Activated T-cell treated with anti-CD3 and anti-CD28 coated beads, Interleukin-2, amount 50 U/mL, for 1 hour (primary cell): ENCODE results near the gene TEX22.

ENCODE experiments used
- DNase-seq: peaks from one replicate; pipeline ENCODE4 v3.0.0-alpha.2; 2020

TEX22 gene

DNA sequence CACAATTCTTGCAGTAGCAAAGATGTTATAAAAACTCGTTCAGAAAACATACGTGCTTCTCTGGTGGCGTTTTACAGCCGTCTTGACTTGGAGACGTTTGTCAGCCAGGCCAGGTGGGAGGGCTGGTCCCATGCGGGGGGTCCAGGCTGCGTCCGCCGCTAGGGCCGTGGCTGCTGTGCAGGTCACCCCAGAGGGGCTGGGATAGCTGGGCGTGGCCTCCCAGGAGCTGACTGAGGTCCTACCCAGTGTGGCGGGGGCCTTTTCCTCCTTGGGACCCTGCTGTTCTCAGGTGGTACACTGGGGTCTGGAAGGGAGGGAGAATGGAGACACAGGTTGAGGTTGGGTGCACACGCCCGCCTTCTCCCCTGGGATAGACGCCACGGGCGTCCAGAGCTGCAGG lies 46.5 kb downstream of the TEX22 start:
- no peak for DNase-seq

GRCh38 chr14:105445290-105445689 lies 47.0 kb downstream of the TEX22 start:
- no peak for DNase-seq

DNA sequence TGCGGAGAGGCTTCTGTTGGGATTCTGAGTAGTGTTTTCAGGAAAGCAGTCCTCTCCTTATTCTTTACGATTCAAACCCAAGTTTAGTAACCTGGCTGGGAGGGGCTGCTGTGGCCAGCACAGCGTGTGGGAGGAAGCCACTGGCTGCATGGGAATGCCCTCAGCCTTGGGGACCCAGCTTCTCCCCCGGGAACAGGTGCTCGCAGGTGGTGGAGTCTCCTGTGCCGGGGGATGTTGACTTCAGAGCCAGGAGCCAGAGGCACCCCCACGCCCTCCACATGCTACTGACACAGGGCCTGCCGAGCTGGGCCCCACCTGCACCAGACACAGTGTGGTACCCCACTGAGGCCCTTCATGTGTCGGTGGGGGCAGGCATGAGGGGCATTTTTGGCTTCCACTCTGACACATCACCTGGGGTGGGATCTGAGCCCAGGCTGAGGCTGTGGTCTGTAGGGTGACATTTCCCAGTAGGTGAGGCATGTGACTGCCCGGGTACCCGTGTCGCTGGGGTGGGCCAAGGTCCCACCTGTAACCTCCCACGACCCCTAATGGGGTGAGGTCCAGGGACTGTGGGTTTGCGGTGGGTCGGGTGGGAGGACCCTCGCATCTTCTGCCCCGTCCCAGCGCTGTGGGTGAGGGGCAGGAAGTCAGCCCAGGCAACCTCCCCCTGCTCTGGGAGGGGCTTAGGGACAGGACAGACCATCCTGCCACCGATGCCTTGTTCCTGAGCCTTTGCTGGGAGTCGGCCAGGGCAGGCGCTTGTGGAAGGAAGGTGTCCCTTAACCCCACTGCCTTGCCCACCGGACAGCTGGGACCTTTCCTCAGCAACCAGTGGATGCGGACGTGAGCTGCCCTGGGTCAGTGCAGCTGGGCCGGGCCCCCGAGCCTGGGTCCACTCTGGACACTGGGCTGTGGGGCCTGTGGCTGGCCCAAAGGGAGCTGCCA lies 47.8 kb downstream of the TEX22 start:
- DNase-seq, result no peak

DNA sequence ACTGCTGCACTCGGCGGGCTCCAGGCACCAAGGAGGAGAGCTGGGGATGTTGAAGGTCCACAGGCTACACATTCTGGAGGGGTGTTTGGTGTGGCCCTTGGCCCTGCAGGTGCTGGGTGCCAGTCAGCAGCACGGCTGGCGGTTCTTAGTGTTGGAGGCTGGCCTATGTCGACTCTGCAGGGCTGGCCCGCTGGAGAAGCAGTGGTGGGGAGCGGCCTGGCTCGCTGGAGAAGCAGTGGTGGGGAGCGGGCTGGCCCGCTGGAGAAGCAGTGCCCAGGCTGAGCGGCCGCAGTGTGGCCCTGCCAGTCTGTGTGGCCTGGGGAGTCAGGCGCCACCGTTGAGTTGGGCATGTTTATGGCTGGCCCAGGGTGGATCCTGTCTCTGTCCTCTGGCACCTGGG lies 48.6 kb downstream of the TEX22 start:
- no peak for DNase-seq

DNA sequence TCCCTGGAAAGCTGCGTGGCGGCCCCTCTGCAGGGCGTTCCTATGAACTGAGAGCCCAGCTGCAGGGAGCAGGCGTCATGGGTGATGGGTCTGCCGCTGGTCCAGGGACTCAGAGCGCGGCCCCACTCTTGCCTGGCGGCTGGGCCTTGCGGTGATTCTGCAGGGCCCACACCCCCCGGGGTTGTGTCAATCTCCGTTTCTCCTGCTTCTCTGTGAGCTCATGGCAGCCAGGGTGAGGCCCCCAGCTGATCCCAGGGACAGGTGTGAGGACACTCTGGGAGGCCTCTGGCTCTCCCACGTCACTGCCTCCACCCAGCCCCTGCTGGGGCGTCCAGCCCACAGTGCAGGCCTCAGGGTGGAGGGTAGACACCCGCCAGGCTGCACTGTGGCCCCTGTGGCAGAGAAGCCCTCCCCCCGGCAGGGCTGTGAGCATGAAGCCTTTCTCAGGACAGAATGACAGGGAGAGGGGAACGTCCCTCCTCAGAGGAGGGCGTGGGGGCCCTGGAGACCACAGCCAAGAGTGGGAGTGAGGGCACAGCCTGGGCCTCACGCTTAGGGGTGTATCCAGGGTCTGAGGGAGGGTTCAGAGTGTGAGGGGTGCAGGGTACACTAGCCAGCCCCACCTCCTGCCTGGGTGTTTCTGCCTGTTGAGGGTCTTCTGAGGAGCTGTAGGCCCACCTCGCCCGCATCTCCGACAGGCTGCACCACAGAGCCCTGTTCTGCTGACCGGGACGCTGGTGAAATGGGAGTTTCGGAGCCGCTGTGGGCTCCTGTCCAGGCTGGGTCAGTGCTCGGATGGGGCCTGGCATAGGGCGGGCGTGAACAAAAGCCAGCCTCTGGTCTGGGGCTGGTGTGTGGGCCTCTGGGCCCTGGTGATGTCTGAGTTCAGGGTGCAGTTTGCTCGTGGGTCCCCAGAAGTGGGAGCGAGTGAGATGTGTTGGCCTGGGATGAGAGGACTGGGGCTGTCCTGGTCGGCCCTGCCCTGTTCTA lies 49.6 kb downstream of the TEX22 start:
- no peak for DNase-seq

DNA sequence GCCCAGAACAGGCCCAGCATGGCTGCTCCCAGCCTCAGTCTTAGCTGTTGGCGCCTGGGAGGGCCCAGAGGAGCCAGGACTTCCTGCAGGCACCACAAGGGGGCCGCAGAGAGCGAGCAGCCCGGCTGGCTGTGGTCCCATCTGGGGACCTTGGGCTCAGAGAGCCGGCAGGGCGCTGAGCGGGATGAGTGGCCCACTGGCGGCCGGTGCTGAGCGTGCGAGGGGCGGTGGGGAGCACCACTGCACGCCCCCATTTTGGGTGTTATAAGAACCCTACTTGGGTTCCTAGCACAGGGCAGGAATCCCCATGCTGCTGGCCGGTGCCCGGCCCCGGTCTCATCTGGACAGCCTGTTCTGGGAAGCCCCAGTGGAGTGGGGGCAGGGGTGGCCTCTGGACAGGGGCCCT lies 50.4 kb downstream of the TEX22 start:
- peak; percentile 80 for DNase-seq

- DNase-seq, result no peak
Measured at GRCh38 chr14:105449276-105450122, 51.2 kb downstream of the TEX22 start.

DNA sequence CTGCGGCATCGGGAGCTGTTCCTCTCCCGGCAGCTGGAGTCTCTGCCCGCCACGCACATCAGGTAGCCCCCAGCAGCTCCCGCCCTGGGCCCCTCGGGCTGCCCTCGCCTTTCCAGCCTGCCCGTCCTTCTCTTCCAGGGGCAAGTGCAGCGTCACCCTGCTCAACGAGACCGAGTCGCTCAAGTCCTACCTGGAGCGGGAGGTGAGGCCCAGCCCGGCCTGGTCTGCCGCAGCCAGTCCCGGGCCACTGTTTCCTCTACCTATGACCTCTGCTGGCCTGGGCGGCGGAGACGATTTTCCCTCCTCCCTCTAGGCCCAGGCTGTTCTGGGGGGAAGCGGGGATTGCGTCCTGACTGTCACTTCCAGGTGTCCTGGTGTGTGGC lies 51.8 kb downstream of the TEX22 start:
- DNase-seq, result no peak

DNA sequence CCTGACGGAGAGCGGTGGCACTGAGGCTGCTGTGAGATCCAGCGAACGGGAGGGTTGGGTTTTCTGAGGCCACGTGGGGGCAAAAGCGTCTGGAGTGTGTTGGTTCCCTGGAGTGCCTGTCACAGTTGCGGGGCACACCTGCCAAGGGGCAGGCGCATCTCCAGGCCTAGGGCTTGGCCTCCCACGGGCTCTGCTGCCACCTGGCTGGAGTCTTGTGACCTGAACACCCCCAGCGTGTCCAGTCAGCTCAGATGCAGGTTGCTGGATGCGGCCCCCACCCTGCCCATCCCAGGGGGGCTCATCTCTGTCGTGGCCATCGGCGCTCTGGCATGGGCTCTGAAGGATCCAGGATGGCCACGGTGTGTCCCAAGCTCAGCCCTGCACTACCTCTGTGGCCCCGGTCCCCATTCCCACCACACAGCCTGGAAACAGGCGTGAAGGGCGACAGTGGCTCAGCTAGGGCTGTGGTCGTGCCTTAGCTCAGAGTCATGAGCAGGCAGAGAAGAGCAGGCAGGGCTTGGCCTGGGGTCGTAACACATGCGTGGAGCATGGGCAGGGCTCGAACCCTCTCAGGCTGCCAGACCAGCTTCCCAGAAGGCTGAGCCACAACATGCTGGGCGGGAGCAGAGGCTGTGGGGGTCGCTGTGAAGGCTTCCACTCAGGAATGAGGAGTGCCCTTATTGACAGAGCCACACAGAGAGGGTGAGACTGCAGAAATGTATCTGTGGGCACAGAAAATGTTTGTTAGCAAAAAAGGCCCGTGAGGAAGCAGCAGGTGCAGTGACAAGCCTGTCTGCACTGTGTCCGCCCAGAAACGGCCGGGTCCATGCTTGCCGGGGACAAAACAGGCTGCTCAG lies 52.8 kb downstream of the TEX22 start:
- no peak for DNase-seq

DNA sequence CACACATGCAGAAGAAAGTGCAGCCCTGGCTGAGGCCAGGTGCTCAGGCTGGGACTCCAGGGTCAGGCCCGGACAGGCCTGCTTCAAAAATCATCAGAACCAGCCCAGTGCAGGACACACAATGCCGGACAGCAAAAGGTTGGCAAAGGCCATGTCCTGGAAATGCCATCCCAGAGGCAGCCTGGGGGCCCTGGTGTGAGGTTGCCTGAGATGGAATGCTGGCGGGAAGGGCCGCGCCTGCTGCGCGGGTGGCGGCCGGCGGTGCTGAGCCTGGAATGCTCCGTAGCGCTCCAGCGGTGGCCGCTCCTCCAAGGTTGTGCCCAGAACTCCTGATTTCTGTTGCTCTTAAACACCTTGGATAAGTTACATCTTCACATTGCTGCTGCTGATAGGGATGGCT lies 54.6 kb downstream of the TEX22 start:
- no peak for DNase-seq

- DNase-seq, result no peak
Measured at GRCh38 chr14:105453847-105454246, 55.5 kb downstream of the TEX22 start.

DNA sequence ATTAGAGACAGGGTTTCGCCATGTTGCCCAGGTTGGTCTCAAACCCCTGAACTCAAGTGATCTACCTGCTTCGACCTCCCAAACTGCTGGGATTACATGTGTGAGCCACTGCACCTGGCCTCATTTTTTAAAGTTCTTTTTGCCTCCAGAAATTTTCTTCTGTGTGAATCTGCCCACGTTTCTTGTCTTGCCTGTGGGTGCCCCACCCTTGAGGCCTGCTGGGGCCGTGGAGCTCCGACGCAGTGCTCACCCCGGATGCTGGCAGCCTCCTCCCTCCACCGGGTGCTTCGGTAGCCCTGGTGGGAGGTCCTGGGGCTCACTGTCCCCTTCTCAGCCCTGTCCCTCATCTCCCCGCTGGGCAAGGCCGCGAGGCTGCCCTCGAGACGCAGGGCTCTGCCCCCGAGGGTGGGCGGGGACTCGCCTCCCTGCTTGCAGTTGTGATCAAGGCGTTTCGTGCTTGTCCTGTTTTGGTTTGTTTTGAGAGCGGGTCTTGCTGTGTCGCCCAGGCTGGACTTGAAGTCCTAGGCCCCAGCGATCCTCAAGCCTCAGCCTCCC lies 56.8 kb downstream of the TEX22 start:
- no peak for DNase-seq

DNA sequence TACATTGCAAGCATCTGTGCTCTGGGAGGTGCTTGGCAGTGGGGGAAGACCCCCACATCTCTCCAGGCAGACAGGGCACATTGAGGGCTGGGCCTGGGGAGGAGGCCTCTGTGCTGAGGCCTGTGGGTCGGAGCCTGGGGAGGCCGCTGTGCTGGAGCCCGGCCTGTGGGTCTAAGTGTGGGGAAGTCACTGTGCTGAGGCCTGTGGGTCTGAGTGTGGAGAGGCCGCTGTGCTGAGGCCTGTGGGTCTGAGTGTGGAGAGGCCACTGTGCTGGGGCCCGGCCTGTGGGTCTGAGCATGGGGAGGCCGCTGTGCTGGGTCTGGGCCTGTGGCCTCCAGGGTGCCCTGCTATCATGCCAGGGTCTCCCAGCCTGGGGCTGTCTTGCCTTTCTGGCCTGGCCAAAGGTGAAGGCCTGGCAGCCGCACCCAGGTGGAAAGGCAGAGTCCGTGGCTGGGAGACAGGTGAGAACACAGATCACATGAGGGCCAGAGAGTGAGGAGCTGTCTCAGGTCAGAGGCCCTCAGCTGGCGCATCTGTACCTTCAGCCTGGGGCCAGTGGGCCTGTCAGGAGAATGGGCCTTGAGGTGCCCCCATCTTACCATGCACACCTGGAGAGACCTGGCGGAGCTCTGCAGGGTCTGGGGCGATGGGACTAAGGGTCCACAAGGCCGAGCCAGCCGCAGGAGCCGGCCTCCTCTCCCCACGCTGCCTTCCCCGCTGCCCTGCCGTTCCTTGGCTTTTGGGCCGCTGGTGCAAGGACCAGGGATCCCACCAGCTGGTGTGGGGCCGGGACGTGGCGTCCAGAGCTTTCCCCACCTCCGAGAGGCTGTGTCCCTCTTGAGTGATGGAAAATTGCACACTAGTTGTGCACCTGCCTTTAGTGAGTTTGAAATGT lies 57.7 kb downstream of the TEX22 start:
- DNase-seq, result no peak

DNA sequence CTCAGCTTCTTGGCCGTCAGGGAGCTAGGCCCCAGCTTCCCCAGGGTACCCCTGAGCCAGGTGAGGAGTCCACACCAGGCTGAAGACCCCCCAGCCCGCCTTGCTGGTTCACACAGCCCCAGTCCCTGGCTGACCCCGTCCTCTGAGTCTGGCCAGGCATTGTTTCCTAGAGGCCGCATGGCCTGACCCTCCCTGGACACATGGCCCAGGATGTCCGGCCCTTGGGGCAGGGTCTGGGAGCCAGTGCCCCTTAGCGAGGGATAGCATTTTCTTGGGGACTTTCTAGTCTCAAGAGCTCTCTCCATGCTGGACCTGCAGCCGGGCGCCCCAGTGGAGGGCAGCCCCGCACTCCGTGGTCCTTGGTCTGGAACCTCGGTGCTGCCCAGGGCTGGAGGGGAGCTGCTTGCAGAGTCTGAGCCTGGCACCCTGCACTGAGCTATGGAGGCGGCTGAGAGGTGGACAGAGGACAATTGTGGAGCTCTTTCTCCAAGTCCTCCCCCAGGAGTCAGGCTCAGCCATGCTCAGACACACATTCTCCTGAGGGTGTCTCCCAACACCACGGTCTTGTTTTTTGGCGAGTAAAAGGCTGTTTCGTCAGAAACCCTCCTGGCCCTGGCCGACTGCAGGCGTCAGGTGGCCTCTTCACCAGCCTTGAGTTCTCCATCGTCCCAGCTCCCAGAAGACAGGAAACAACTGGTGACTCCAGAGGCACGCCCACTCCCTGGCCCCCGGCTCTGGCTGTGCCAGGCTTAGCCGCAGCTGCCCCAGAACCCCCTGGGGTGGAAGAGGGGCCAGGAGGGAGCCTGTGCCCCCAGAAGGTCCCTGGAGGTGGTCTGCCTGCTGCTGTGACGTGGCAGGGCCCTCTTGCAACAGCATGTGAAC lies 58.6 kb downstream of the TEX22 start:
- no peak for DNase-seq

- no peak for DNase-seq
Measured at GRCh38 chr14:105458010-105458409, 59.7 kb downstream of the TEX22 start.

GRCh38 chr14:105458571-105458970 lies 60.2 kb downstream of the TEX22 start:
- DNase-seq, result no peak

- no peak for DNase-seq
Measured at GRCh38 chr14:105460116-105460515, 61.8 kb downstream of the TEX22 start.

DNA sequence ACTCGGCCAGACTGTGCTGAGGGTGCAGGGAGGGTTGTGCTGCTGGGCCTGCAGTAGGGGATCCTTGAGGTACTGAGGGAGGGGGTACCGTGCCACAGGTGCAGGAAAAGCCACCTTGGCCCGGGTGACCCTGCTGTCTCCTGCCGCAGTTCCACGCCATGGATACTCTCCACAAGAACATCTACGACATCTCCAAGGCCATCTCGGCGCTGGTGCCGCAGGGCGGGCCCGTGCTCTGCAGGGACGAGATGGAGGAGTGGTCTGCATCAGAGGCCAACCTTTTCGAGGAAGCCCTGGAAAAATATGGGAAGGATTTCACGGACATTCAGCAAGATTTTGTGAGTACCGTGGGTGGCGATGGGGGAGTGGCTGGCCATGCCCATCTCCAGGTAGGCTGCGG lies 62.3 kb downstream of the TEX22 start:
- DNase-seq, result no peak

DNA sequence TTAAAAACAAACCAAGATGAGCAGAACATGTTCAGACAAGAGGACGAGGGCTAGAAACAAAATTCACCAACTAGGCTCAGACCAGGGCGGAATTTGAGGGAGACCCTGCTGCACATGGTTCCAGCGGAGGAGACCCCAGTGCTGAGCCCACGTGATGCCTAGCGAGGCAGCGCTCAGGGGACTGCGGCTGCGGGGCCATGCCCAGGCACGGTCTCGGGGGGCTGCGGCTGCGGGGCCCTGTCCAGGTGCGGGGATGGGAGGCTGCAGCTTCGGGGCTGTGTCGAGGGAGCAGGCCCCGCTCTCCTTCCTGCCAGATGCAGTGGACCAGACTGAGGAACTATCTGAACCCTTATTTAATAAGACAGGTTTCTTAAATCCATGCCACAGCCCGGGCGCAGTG lies 63.6 kb downstream of the TEX22 start:
- DNase-seq, result no peak
